CD1c-positive myeloid dendritic cell (primary cell): Measurements from ENCODE around the gene GOLGA6L2.
"Not testable (repeated sequence)": the region's sequence is repeated elsewhere in the genome, so short reads cannot be mapped to it uniquely, and the experiment has no call there.

Experiments
- DNase-seq: peaks from one replicate; pipeline ENCODE4 v3.0.0-alpha.2; 2016; ENCODE audit errors: extremely low spot score

Gene GOLGA6L2, protein sequence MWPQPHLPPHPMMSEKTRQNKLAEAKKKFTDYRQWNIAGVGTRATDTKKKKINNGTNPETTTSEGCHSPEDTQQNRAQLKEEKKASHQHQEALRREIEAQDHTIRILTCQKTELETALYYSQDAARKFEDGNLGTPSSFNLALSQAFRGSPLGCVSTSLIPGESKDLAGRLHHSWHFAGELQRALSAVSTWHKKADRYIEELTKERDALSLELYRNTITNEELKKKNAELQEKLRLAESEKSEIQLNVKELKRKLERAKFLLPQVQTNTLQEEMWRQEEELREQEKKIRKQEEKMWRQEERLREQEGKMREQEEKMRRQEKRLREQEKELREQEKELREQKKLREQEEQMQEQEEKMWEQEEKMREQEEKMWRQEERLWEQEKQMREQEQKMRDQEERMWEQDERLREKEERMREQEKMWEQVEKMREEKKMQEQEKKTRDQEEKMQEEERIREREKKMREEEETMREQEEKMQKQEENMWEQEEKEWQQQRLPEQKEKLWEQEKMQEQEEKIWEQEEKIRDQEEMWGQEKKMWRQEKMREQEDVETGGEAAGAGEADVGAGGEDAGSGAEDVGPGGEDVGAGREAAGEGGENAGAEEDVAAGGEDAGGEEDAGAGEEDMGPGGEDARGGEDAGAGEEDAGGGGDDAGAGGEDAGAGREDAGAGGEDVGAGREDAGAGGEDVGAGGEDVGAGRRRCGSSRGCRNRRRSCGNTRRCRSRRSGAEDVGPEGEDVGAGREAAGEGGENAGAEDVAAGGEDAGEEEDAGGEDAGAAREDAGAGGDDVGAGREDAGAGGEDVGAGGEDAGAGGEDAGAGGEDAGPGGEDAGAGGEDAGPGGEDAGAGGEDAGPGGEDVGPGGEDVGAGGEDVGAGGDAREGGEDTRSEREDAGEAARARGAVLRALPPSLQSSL

DNA sequence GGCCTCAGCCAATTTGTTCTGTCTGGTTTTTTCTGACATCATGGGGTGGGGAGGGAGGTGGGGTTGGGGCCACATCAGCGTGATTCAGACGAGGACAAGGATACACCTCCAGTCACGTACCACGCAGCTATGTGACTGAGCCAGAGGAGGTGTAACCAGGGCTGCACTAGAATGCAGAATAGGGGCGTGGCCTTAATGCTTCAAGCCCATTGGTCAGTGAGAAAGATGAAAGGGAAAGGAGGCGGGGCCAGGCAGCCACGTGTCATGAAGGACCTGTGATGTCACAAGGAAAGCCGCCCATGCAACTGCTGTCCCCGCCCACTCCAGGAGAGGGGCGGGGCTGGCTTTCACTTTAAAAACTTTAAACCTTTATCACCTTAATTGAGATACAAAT is at the start of gene GOLGA6L2:
TSS of gene GOLGA6L2 (minus strand) at position 137 of the 394 bp plus-strand sequence. CDS start at position 75, 62 bp downstream.
- DNase-seq: no peak

- no peak for DNase-seq
Measured at GRCh38 chr15:23484870-23485269, 37.8 kb upstream of the GOLGA6L2 start.

GRCh38 chr15:23483821-23484299 is 36.8 kb upstream of the GOLGA6L2 start:
- no peak for DNase-seq

GRCh38 chr15:23482764-23483489 is 35.9 kb upstream of the GOLGA6L2 start:
- no peak for DNase-seq

GRCh38 chr15:23482228-23482627 is 35.2 kb upstream of the GOLGA6L2 start:
- no peak for DNase-seq

DNA sequence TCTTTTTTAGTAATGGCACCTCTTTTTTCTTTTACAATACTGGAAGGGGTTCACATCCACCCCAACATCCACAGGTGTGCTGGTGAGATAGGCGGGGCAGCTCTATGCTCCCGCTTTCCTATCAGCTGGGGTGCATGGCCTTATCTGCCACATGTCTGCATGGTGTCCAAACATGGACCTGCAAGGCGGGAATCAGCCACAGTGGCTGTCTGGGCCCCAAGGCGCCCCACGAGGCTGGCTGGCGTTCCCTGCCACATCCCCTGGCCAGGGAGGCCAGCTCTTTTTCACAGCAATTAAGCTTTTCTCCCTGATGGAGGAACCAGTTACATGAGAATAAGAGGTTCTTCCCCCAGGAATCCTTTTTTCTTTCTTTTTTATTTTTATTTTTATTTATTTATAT is 30.9 kb upstream of the GOLGA6L2 start:
- no peak for DNase-seq

DNA sequence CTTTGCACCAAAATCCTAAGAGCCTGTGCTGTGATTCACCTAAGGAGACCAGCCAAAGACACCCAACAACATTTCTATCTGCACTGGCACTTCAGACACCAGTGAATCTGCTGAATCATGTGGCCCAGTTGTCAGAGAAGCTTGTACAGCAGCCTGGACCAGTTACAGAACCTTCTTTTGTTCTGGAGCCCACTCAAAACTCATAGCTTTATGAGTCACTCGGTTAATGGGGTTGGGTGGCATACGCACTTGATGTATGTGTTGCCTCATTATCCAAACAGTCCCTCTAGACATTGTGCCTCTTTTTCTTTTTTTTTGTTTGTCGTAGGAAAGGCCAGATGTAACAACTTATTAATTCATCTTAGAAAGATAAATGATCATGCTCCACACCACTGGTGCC is 25.6 kb upstream of the GOLGA6L2 start:
- no peak for DNase-seq

GRCh38 chr15:23472033-23472432 is 25.0 kb upstream of the GOLGA6L2 start:
- no peak for DNase-seq

GRCh38 chr15:23467110-23467600 is 20.1 kb upstream of the GOLGA6L2 start:
- DNase-seq: no peak

DNA sequence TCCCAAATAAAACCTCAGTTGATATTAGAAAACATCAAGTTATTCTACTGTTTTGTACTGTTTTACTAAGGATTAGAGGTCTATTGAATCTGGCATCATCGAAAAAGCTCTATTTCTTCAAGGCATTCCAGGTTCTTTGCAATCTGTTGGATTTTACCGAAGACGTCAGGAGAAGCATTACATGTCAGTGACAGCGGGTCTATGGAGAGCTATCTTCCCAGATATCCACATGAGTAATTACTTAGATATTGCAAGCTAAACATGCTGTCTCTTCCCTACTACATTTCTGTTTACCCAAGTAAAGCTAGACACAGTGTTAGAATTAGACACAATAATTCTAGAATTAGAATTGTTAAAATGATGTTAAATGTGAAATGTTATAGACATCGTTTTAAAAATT is 10.8 kb upstream of the GOLGA6L2 start:
- no peak for DNase-seq

DNA sequence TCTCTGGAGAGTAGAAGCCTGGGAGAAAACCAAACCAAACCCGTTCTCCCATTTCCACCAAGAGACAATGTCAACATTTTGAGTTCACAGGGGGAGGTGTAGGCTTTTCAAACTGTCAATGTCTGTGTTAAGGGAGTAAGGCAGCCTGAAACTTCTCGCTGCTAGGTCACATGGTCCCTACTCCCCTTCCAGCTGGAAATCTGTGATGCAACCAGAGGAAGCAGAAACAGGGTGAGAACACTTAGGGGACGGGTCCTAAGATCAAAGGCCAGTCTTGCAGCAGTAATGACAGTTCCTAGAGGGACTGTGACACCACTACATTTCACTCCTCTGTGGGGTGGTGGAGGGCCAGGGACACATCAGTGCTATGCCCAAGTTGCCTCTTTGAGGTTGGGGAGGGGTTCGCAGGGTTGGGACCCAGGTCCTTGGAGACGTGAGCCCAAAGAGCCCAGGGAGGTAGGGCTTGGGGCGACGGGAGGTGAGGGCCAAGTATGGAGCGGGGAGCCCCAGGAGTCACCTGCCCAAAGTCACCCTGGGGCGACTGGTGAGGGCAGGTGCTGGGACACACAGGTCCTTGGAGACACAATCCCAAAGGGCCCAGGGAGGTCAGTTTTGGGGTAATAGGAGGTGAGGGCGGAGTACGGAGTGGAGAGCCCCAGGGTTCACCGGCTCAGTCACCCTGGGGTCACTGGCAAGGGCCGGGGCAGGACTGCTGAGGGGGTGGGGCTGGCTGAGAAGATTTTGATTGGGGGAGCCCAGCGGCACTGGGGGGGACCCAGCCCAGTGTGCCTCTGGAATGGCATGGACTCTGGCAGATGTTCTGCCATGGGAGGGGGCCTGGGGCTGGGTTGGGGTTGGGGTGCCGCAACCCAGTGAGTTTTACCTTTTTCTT is 582 bp downstream of the GOLGA6L2 start:
- no peak for DNase-seq

GRCh38 chr15:23444269-23444668 is 2.8 kb downstream of the GOLGA6L2 start:
- no peak for DNase-seq

- DNase-seq: no peak
Measured at GRCh38 chr15:23441204-23441603, 5.8 kb downstream of the GOLGA6L2 start.

- DNase-seq: no peak
Measured at GRCh38 chr15:23440596-23440995, 6.4 kb downstream of the GOLGA6L2 start.

DNA sequence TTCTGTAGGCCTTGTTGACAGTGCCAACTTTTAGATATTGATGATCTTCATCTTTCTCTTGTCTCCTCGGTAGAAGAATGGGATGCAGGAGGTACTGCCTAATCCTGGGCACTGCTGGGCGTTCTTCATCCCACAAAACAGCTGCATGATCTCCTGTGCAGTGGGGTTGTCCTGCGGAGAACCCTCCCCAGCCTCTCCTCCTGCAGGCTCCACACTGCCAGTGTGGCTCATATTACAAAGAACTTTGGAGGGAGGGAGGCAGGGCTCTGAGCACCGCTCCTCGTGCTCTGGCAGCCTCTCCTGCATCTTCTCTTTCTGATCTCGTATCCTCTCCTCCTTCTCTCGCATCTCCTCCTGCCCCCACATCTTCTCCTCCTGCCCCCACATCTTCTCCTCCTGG is 7.5 kb downstream of the GOLGA6L2 start:
- DNase-seq: no peak

DNA sequence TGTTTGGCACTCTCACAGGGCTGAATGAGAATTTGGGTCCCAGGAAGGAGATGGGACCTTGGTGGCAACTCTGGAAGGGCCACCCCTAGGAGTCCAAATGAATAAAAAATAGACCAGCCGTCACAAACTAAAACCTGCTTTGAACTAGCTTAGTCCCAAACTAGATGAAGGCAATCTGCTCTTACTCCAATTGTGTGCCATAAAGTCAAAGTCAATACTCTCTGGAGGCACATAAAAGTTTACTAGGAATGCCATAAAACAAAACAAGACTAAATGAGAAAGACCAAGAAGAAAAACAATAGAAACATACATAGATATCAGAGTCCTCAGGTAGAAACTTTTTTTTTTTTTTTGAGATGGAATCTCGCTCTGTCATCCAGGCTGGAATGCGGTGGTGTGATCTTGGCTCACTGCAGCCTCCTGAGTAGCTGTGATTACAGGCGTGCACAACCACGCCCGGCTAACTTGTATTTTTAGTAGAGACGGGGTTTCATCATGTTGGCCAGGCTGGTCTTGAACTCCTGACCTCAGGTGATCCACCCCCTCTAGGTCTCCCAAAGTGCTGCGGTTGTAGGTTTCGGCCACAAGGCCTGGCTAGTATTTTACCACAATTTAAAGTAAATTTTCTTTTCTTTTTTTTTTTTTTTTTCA is 8.1 kb downstream of the GOLGA6L2 start:
- no peak for DNase-seq

DNA sequence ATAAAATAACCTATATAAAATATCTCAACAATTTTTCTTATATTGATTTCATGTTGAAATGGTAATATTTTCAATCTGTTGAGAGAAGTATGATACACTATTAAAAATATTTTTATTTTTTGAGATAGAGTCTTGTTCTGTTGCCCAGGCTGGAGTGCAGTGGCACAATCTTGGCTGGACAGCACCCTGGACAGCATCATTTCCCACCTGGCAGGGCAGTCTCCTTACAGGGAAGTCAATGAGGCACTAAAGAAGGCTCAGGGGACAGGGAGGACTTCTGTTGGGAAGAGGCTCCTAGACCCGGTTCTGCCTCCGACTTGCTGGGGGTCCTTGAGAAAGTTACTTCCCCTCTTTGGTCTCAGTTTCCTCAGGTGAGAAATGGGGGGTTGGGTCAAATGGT is 9.4 kb downstream of the GOLGA6L2 start:
- DNase-seq: no peak

GRCh38 chr15:23437146-23437545 is 9.9 kb downstream of the GOLGA6L2 start:
- no peak for DNase-seq

- no peak for DNase-seq
Measured at GRCh38 chr15:23436421-23436820, 10.6 kb downstream of the GOLGA6L2 start.

- DNase-seq: not testable (repeated sequence)
Measured at GRCh38 chr15:23434699-23435098, 12.3 kb downstream of the GOLGA6L2 start.
